ENCODE data around the gene ACTRT3. TPM values are rescaled to one million over a fixed set of nuclear protein-coding genes. Genes with fewer than 3 reads are reported as not detected.
"Not testable (repeated sequence)": the region's sequence is repeated elsewhere in the genome, so short reads cannot be mapped to it uniquely, and the experiment has no call there.

ACTRT3 gene
- total RNA-seq, 4 donors from 2014 or later: 0.39 to 0.68 (median 0.60) TPM; not detected in 1

- Histone ChIP-seq H3K9me3 (no peaks in the 10 kb centered on the region), H3K27me3 (peaks cover 25% of the 10 kb centered on the region), H3K27ac (no peak overlapping the region), H3K36me3 (no peaks in the 10 kb centered on the region), H3K4me1 (peaks cover 6% of the 10 kb centered on the region), H3K4me3 (no peak overlapping the region)
- no peak for DNase-seq (ENCODE audit: low spot score in 2 of 2)
- WGBS: 59% methylated on average over 2 of the region's 2 CpGs
- TF ChIP-seq EP300 (IDR thresholded peaks at IDR 0.05) (no peak), POLR2A (IDR thresholded peaks at IDR 0.05) (no peak), POLR2AphosphoS5 (IDR thresholded peaks at IDR 0.05) (no peak), CTCF (IDR thresholded peaks at IDR 0.05) (no peak)
These were observed 18.7 kb downstream of the ACTRT3 start for GRCh38 chr3:169750665-169751064.

GRCh38 chr3:169748670-169749069 is 20.7 kb downstream of the ACTRT3 start:
- no peak overlapping the region for H3K27ac ChIP-seq
- DNase-seq (ENCODE audit: low spot score in 2 of 2): no peak

DNA sequence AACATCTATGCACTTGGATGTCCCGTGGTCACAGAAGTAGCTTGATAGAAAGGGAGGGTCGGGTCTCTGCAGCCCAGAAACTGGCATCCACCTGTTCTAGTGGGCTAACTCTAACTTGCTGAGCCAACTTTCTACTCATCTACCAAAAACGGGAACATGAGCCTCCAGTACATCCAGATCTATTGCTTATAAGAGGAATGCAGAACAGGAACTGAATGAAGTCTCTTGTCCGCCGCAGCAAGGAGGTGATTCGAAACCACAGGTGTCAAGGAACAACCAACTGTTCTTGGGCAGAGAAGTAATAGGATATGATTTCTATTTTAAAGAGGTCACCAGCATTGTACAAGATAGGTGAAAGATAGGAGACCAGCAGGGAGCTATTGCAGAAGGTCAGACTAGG is 22.4 kb downstream of the ACTRT3 start:
- H3K4me1 ChIP-seq: peaks cover 4% of the 10 kb centered on the region
- TF ChIP-seq EP300 (IDR thresholded peaks at IDR 0.05) (no peak), CTCF (IDR thresholded peaks at IDR 0.05) (no peak), POLR2A (IDR thresholded peaks at IDR 0.05) (no peak), POLR2AphosphoS5 (IDR thresholded peaks at IDR 0.05) (no peak)
- peaks cover 18% of the 10 kb centered on the region for H3K27me3 ChIP-seq
- DNase-seq (ENCODE audit: low spot score in 2 of 2): no peak
- H3K4me3 ChIP-seq: no peak overlapping the region
- no peak overlapping the region for H3K27ac ChIP-seq
- H3K9me3 ChIP-seq: no peaks in the 10 kb centered on the region
- WGBS: 77% methylated on average over 6 of the region's 6 CpGs
- H3K36me3 ChIP-seq: no peaks in the 10 kb centered on the region

More at GRCh38 chr3:169748670-169749069, 20.7 kb downstream of the ACTRT3 start:
- 47% methylated on average over 3 of the region's 3 CpGs for WGBS
- H3K36me3 ChIP-seq: no peaks in the 10 kb centered on the region
- TF ChIP-seq POLR2A (IDR thresholded peaks at IDR 0.05): no peak
- TF ChIP-seq POLR2AphosphoS5 (IDR thresholded peaks at IDR 0.05): no peak
- TF ChIP-seq EP300 (IDR thresholded peaks at IDR 0.05): no peak
- TF ChIP-seq CTCF (IDR thresholded peaks at IDR 0.05): no peak
- no peaks in the 10 kb centered on the region for H3K9me3 ChIP-seq
- H3K27me3 ChIP-seq: peaks cover 20% of the 10 kb centered on the region
- H3K4me3 ChIP-seq: no peak overlapping the region
- peaks cover 4% of the 10 kb centered on the region for H3K4me1 ChIP-seq

DNA sequence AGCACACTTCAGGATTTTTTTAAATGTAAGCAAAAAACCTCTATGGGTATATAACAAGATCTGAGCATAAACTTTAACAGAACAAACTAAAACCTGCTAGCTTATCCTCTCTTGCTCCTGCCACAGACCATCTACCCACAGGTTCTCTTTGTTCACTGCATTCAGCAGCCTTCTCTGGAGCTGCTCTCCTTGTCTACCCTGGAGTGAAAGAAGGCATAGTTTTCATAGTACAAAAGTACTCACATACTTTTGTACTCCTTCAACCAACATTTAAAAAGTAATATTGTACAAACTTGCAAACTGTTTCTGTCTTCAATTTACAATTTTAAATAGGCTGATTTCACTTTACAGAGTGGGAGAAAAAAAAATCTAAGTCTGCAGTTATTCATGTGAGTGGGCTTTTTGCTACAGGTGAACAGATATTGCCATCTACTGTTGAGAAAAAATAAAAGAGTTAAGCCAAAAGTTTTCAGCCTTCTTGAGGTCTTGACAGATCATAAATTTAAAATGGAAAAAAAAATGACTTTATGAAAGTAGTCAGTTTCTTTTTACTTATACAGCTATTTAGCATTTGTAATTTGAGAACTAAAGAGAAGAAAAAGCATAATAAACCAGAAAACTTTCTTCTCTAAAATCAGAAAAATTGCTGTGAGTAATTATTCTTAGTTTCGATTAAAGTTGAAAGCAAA is 24.9 kb downstream of the ACTRT3 start:
- H3K4me1 ChIP-seq: peaks cover 4% of the 10 kb centered on the region
- TF ChIP-seq EP300 (IDR thresholded peaks at IDR 0.05): no peak
- TF ChIP-seq POLR2A (IDR thresholded peaks at IDR 0.05): no peak
- no peak for TF ChIP-seq POLR2AphosphoS5 (IDR thresholded peaks at IDR 0.05)
- TF ChIP-seq CTCF (IDR thresholded peaks at IDR 0.05): no peak
- H3K27me3 ChIP-seq: peaks cover 9% of the 10 kb centered on the region
- 68% methylated on average over 1 of the region's 1 CpG for WGBS
- no peak overlapping the region for H3K27ac ChIP-seq
- no peaks in the 10 kb centered on the region for H3K9me3 ChIP-seq
- no peaks in the 10 kb centered on the region for H3K36me3 ChIP-seq
- no peak overlapping the region for H3K4me3 ChIP-seq
- no peak for DNase-seq (ENCODE audit: low spot score in 2 of 2)

DNA sequence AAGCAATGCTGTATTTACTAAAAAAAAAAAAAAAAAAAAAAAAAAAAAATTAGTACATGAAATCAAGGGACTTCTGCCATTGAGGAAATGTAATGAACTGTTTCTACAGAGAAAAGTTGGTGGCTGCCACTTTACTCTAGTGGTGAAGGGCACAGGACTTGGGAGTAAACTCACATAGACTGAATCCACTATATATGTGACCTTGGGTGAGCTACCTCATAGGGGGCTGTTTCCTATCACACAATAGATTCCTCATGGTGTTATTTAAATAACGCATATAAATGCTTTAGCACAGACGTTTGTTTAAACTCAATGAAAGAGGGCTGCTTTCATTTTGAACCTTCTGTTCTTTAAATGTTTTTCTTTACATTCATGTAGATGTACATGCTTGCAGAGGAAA is 30.3 kb downstream of the ACTRT3 start:
- H3K4me1 ChIP-seq: no peaks in the 10 kb centered on the region
- H3K4me3 ChIP-seq: no peak overlapping the region
- no peak overlapping the region for H3K27ac ChIP-seq
- no peak for TF ChIP-seq POLR2A (IDR thresholded peaks at IDR 0.05)
- TF ChIP-seq CTCF (IDR thresholded peaks at IDR 0.05): no peak
- TF ChIP-seq POLR2AphosphoS5 (IDR thresholded peaks at IDR 0.05): no peak
- TF ChIP-seq EP300 (IDR thresholded peaks at IDR 0.05): no peak
- no peak for DNase-seq (ENCODE audit: low spot score in 2 of 2)
- no peaks in the 10 kb centered on the region for H3K36me3 ChIP-seq
- H3K27me3 ChIP-seq: no peaks in the 10 kb centered on the region
- peaks cover 12% of the 10 kb centered on the region for H3K9me3 ChIP-seq
- 63% methylated on average over 2 of the region's 2 CpGs for WGBS

DNA sequence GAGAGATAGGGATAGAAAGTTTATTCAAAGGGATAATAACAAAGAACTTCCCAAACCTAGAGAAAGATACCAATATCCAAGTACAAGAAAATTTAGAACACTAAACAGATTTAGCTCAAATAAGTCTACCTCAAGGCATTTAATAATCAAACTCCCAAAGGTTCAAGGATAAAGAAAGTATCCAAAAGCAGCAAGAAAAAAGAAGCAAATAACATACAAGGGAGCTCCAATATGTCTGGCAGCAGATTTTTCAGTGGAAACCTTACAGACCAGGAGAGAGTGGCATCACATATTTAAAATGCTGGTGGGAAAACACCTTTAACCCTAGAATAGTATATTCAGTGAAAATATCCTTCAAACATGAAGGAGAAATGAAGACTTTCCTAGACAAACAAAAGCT is 37.5 kb downstream of the ACTRT3 start:
- not testable (repeated sequence) for H3K27me3 ChIP-seq; H3K4me3 ChIP-seq; DNase-seq (ENCODE audit: low spot score in 2 of 2); H3K36me3 ChIP-seq; H3K27ac ChIP-seq; H3K4me1 ChIP-seq
- H3K9me3 ChIP-seq: peaks cover 11% of the 10 kb centered on the region
